K562 (cell line): ENCODE results near the gene ANKLE1. TPM values are rescaled to one million over a fixed set of nuclear protein-coding genes. Genes with fewer than 3 reads are reported as not detected.
A peak's percentile ranks its signal among the peaks of the same experiment; 100 is the strongest.

Source experiments
- BRCA1 ChIP-seq, 2 experiments: fragments of 450-650 bp in 1 of 2; sonication (generic) in 1 of 2; formaldehyde crosslinking in 1 of 2; IDR thresholded peaks; 2 replicates each; pipeline versions ENCODE4 v1.5.0 to v1.6.1; 2017 to 2020; ENCODE audit warnings: mild to moderate bottlenecking in 1 of 2, missing genetic modification reagents in 1 of 2
- GABPA ChIP-seq: fragments of 200-800 bp; sonication (Bioruptor generic); conservative IDR thresholded peaks from 2 replicates; pipeline ENCODE4 v1.6.1; 2016; ENCODE audit warnings: low read depth, missing genetic modification characterization, missing compliant biosample characterization
- GABPB1 ChIP-seq: sonication (generic); formaldehyde crosslinking; IDR thresholded peaks from 2 replicates; pipeline ENCODE4 v1.8.0; 2022; ENCODE audit warnings: mild to moderate bottlenecking, missing genetic modification reagents
- ZNF143 ChIP-seq: sonication (generic); formaldehyde crosslinking; IDR thresholded peaks from 2 replicates; pipeline ENCODE4 v1.9.0; 2022; ENCODE audit warnings: mild to moderate bottlenecking, missing genetic modification reagents
- ZNF263 ChIP-seq: sonication (generic); formaldehyde crosslinking; IDR thresholded peaks from 2 replicates; pipeline ENCODE4 v1.8.0; 2022; ENCODE audit warnings: mild to moderate bottlenecking, missing genetic modification reagents, borderline replicate concordance
- polyA plus RNA-seq, 8 experiments: library from polyadenylated mRNA; depleted of rRNA in 4 of 8; stranded (reverse) in 5 of 8; unstranded in 3 of 8; fragments of >200 nt; fragmentation: Nextera tagmentation in 2 of 8; fragmentation: Illumina TruSeq in 1 of 8; extraction: Ambion mirVana in 2 of 8; extraction: Trizol in 1 of 8; gene quantifications; 2 replicates each; pipeline versions ENCODE4 v1.2.1 to v1.2.3, GENCODE V29; 2011 to 2014; ENCODE audit warnings: inconsistent platforms in 1 of 8, missing spikeins in 1 of 8
- total RNA-seq, 7 experiments: library from RNA; depleted of rRNA in 6 of 7; stranded (reverse); fragments of >200 nt in 6 of 7; fragmentation: Illumina TruSeq in 2 of 7; extraction: Trizol in 2 of 7; gene quantifications; 2 replicates each; pipeline versions ENCODE4 v1.2.1 to v1.2.3, GENCODE V29; 2011 to 2021; ENCODE audit warnings: low replicate concordance in 1 of 7
- TF ChIP-seq, protein P1 (sequence below), 3 experiments: fragments of 200-800 bp in 1 of 3; fragments of 250-450 bp in 1 of 3; fragments of 450-650 bp in 1 of 3; sonication (Bioruptor Pico) in 1 of 3; sonication (Bioruptor generic) in 1 of 3; formaldehyde crosslinking in 1 of 3; IDR thresholded peaks; 2 replicates each; pipeline versions ENCODE4 v1.6.1 to v1.8.0; 2016 to 2022; ENCODE audit warnings: mild to moderate bottlenecking in 2 of 3, missing genetic modification characterization in 2 of 3, missing compliant biosample characterization in 1 of 3, moderate library complexity in 1 of 3

The ANKLE1 gene
- total and polyA plus RNA-seq, 9 of the 15 experiments (the other 6 are each of a cell fraction or from before 2014, with no cell fraction given) = 0.63 to 9.2 (median 2.9) TPM

DNA sequence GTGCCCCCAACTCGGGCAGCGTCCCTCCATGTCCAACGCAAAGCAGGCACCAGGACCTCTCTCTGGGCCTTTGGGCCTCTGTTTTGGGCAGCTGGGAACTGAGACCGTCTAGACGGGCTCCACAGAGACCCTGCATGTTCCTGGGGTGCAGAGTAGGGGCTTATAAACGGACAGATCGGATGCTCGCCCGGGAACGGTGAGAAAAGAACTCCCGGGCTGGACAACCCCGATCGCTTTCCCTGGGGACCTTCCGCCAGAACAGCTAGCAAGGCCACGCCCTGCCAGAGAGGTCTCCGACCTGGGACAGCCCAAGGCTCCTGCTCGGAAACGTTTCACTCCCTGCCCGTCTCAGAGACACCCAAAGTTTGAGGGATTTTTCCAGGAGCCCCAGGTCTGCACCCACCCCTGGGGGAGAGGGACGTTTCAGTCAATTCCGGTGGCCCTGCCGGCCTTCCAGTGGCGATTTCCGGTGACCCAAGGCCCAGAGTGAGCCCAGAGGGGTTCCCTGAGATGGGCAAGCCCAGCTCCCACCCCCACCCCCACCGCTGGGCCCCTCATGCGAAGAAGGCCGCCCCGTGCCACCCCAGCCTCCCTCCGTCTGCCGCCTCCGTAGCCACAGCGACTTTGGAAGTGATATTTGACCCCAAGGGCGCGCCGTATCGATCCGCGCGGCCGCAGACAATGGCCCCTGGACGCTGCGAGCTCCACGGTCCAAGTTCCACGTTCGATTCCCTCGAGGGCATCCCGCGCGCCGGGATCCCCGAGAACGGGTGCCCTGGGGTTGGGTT is 37.7 kb upstream of the ANKLE1 start (continued):
- TF ChIP-seq, protein P1, sequence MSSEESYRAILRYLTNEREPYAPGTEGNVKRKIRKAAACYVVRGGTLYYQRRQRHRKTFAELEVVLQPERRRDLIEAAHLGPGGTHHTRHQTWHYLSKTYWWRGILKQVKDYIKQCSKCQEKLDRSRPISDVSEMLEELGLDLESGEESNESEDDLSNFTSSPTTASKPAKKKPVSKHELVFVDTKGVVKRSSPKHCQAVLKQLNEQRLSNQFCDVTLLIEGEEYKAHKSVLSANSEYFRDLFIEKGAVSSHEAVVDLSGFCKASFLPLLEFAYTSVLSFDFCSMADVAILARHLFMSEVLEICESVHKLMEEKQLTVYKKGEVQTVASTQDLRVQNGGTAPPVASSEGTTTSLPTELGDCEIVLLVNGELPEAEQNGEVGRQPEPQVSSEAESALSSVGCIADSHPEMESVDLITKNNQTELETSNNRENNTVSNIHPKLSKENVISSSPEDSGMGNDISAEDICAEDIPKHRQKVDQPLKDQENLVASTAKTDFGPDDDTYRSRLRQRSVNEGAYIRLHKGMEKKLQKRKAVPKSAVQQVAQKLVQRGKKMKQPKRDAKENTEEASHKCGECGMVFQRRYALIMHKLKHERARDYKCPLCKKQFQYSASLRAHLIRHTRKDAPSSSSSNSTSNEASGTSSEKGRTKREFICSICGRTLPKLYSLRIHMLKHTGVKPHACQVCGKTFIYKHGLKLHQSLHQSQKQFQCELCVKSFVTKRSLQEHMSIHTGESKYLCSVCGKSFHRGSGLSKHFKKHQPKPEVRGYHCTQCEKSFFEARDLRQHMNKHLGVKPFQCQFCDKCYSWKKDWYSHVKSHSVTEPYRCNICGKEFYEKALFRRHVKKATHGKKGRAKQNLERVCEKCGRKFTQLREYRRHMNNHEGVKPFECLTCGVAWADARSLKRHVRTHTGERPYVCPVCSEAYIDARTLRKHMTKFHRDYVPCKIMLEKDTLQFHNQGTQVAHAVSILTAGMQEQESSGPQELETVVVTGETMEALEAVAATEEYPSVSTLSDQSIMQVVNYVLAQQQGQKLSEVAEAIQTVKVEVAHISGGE (CRISPR knock-in tag; IDR thresholded peaks at IDR 0.05) = peak in 2 of 3 experiments; percentile 64 to 94; a peak in 4 of 6 replicates
- peak; percentile 53; the same call in 1 of the 2 replicates for TF ChIP-seq GABPB1 (CRISPR knock-in tag)
- no peak for TF ChIP-seq ZNF143 (CRISPR knock-in tag)
- peak; percentile 81 for TF ChIP-seq GABPA (tag)
- TF ChIP-seq BRCA1 (IDR thresholded peaks at IDR 0.05) = no peak
- 0 out of 2 replicates have a peak, but pooled peaks have one; percentile 85 for TF ChIP-seq BRCA1 (CRISPR knock-in tag; IDR thresholded peaks at IDR 0.05)
- TF ChIP-seq ZNF263 (CRISPR knock-in tag) = 0 out of 2 replicates have a peak, but pooled peaks have one; percentile 11
